Loucy (cell line): ENCODE results near the gene DIP2B.

ENCODE experiments used
- H2AFZ ChIP-seq: fragments of 200-600 bp; sonication (generic); 2 replicates; pipeline ENCODE4 v1.6.0; 2016; ENCODE audit warnings: antibody characterized with exemption, mild to moderate bottlenecking, low read length, moderate library complexity
- H3F3A ChIP-seq: fragments of 200-600 bp; 2 replicates; pipeline ENCODE4 v1.6.0; 2016; ENCODE audit warnings: antibody characterized with exemption, low read depth, mild to moderate bottlenecking
- H3K27me3 ChIP-seq: fragments of 200-600 bp; sonication (generic); 2 replicates; pipeline ENCODE4 v1.6.1; 2014; ENCODE audit warnings: low read length, mild to moderate bottlenecking; ENCODE audit not compliant: insufficient read depth, poor library complexity, severe bottlenecking
- H3K36me3 ChIP-seq: fragments of 200-600 bp; sonication (generic); 2 replicates; pipeline ENCODE4 v1.6.1; 2016; ENCODE audit warnings: low read length; ENCODE audit not compliant: insufficient read depth
- H3K4me1 ChIP-seq: fragments of 200-600 bp; sonication (generic); 2 replicates; pipeline ENCODE4 v1.5.1; 2014; ENCODE audit warnings: low read length, mild to moderate bottlenecking; ENCODE audit not compliant: insufficient read depth, poor library complexity, severe bottlenecking
- H3K4me2 ChIP-seq: fragments of 200-600 bp; sonication (generic); 2 replicates; pipeline ENCODE4 v1.6.0; 2014; ENCODE audit warnings: antibody characterized with exemption, low read length, low read depth, mild to moderate bottlenecking; ENCODE audit not compliant: poor library complexity, severe bottlenecking
- H3K4me3 ChIP-seq: fragments of 200-600 bp; sonication (generic); 2 replicates; pipeline ENCODE4 v1.5.1; 2014; ENCODE audit warnings: low read length, mild to moderate bottlenecking, mixed read lengths; ENCODE audit not compliant: poor library complexity, severe bottlenecking
- H3K79me2 ChIP-seq: fragments of 200-600 bp; sonication (generic); 2 replicates; pipeline ENCODE4 v1.6.1; 2014; ENCODE audit warnings: low read length; ENCODE audit not compliant: insufficient read depth
- H3K9ac ChIP-seq: fragments of 200-600 bp; sonication (generic); 2 replicates; pipeline ENCODE4 v1.6.0; 2014; ENCODE audit warnings: mild to moderate bottlenecking, low read depth, low read length, moderate library complexity; ENCODE audit not compliant: poor library complexity, severe bottlenecking
- H3K9me2 ChIP-seq: fragments of 200-600 bp; sonication (generic); replicated peaks from 2 replicates; pipeline ENCODE4 v1.6.1; 2016; ENCODE audit warnings: low read depth, low read length, mixed read lengths
- H3K9me3 ChIP-seq: fragments of 200-600 bp; sonication (generic); 2 replicates; pipeline ENCODE4 v1.6.1; 2014; ENCODE audit warnings: mild to moderate bottlenecking, antibody characterized with exemption, low read length, low read depth; ENCODE audit not compliant: insufficient read depth
- H4K20me1 ChIP-seq: fragments of 200-600 bp; sonication (generic); 2 replicates; pipeline ENCODE4 v1.6.0; 2014; ENCODE audit warnings: antibody characterized with exemption, low read length, mild to moderate bottlenecking; ENCODE audit not compliant: insufficient read depth, poor library complexity, severe bottlenecking
- EZH2phosphoT487 ChIP-seq: fragments of 200-600 bp; IDR thresholded peaks from 2 replicates; pipeline ENCODE4 v1.6.1; 2018; ENCODE audit warnings: antibody characterized with exemption, mild to moderate bottlenecking, moderate library complexity, borderline replicate concordance
- TF ChIP-seq, protein P1 (sequence below): fragments of 200-600 bp; sonication (generic); conservative IDR thresholded peaks from 2 replicates; pipeline ENCODE4 v1.5.1; 2014; ENCODE audit warnings: mild to moderate bottlenecking, antibody characterized with exemption, low read length

DIP2B gene

DNA sequence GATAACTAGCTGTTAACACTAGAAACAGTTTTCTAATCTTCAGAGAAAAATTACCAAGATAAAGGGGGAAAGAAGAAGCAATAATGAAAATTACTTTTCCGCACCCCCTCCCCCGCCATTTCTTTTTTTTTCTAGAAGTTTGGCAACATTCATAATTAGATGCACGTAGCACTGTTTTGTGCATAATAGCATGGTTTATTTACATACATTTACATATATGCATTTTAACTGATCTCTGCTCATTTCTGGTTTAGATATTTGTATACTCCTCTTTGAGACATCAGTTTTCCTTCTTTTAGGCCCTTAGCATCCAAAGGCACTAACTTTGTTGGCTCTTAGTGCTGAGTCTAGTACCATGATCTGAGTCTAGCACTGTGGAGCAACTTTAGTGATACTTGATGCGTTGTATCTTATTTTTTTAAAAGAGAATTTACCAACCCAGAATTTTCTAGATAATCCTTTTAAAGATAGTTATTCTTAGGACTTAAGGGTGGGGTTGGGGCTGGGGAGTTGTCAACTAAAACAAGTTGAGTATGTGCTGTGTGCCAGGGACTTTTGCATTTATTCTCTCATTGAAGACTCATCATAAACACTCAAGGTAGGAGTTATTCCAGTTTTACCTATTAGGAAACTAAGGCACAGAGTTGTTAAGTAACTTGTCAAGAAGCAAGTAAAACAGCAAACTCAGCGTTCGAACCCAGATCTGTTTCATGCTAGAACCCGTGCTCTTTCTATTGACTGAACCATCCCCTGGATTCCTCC lies 110.5 kb downstream of the DIP2B start:
- Histone ChIP-seq H3F3A (no peaks in the 10 kb centered on the region), H3K9me2 (no peaks in the 10 kb centered on the region), H2AFZ (no peak overlapping the region), H3K27me3 (no peaks in the 10 kb centered on the region), H3K9me3 (no peaks in the 10 kb centered on the region), H3K4me1 (peaks cover 37% of the 10 kb centered on the region), H3K36me3 (no peaks in the 10 kb centered on the region; the same call in 1 of the 2 replicates), H3K4me2 (no peak overlapping the region), H3K79me2 (peaks cover 82% of the 10 kb centered on the region), H3K4me3 (no peak overlapping the region), H3K9ac (no peak overlapping the region), H4K20me1 (no peaks in the 10 kb centered on the region)
- TF ChIP-seq, protein P1, sequence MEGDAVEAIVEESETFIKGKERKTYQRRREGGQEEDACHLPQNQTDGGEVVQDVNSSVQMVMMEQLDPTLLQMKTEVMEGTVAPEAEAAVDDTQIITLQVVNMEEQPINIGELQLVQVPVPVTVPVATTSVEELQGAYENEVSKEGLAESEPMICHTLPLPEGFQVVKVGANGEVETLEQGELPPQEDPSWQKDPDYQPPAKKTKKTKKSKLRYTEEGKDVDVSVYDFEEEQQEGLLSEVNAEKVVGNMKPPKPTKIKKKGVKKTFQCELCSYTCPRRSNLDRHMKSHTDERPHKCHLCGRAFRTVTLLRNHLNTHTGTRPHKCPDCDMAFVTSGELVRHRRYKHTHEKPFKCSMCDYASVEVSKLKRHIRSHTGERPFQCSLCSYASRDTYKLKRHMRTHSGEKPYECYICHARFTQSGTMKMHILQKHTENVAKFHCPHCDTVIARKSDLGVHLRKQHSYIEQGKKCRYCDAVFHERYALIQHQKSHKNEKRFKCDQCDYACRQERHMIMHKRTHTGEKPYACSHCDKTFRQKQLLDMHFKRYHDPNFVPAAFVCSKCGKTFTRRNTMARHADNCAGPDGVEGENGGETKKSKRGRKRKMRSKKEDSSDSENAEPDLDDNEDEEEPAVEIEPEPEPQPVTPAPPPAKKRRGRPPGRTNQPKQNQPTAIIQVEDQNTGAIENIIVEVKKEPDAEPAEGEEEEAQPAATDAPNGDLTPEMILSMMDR = no peak
- no peak for TF ChIP-seq EZH2phosphoT487

- Histone ChIP-seq H3K9me2 (no peaks in the 10 kb centered on the region), H4K20me1 (no peaks in the 10 kb centered on the region), H3K79me2 (peaks cover 85% of the 10 kb centered on the region), H3K9me3 (no peaks in the 10 kb centered on the region), H3K36me3 (no peaks in the 10 kb centered on the region; the same call in 1 of the 2 replicates), H3K4me1 (peaks cover 43% of the 10 kb centered on the region), H3K4me3 (no peak overlapping the region), H3K9ac (no peak overlapping the region), H3F3A (no peaks in the 10 kb centered on the region), H3K27me3 (no peaks in the 10 kb centered on the region), H2AFZ (no peak overlapping the region), H3K4me2 (no peak overlapping the region)
- TF ChIP-seq, protein P1 = no peak
- TF ChIP-seq EZH2phosphoT487 = no peak
These were observed 111.1 kb downstream of the DIP2B start for GRCh38 chr12:50615907-50616296.

DNA sequence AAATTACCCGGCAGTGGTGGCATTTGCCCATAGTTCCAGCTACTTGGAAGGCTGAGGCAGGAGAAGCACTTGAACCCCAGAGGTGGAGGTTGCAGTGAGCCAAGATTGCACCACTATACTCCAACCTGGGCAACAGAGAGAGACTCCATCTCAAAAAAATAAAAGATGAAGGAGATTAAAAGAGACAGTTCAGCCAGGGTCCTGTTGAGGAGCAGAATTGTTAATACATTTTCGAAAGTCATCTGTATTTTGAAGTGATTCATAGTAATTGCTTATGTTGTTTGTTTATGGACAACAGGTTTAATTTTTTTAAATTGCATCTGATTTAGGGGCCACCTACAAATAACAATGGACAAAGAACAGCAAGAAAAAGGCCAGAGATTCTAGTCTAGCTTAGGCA lies 112.9 kb downstream of the DIP2B start:
- Histone ChIP-seq H3K9me3 (no peaks in the 10 kb centered on the region), H3K9me2 (no peaks in the 10 kb centered on the region), H3K36me3 (no peaks in the 10 kb centered on the region), H3K4me2 (no peak overlapping the region), H3K4me1 (peaks cover 60% of the 10 kb centered on the region), H4K20me1 (no peaks in the 10 kb centered on the region), H3F3A (peaks cover 8% of the 10 kb centered on the region; the same call in 1 of the 2 replicates), H3K79me2 (peaks cover 86% of the 10 kb centered on the region), H2AFZ (no peak overlapping the region), H3K9ac (no peak overlapping the region), H3K4me3 (no peak overlapping the region), H3K27me3 (no peaks in the 10 kb centered on the region)
- TF ChIP-seq EZH2phosphoT487 = no peak
- TF ChIP-seq, protein P1 = no peak
